WERI-Rb-1 (cell line): ENCODE data around the gene PDSS1.
A peak's percentile ranks its signal among the peaks of the same experiment; 100 is the strongest.
"Not testable (repeated sequence)": the region's sequence is repeated elsewhere in the genome, so short reads cannot be mapped to it uniquely, and the experiment has no call there.

Experiments
- DNase-seq: peaks from one replicate; pipeline ENCODE4 v3.0.0-alpha.2; 2020
- H3K27ac ChIP-seq: fragments of 250-450 bp; sonication (Bioruptor Pico); 2 replicates; pipeline ENCODE4 v1.5.1; 2020; ENCODE audit warnings: mild to moderate bottlenecking, moderate library complexity
- H3K27me3 ChIP-seq: fragments of 250-450 bp; sonication (Bioruptor Pico); 2 replicates; pipeline ENCODE4 v1.5.1; 2021; ENCODE audit warnings: mild to moderate bottlenecking, low read depth, moderate library complexity; ENCODE audit not compliant: insufficient read depth, severe bottlenecking
- H3K36me3 ChIP-seq: fragments of 250-450 bp; sonication (Bioruptor Pico); 2 replicates; pipeline ENCODE4 v1.5.1; 2020; ENCODE audit warnings: mild to moderate bottlenecking, moderate library complexity
- H3K4me3 ChIP-seq: 2 replicates; pipeline ENCODE4 v1.5.1; 2011; ENCODE audit warnings: low read depth, mild to moderate bottlenecking, control low read depth, low read length
- H3K9me3 ChIP-seq: fragments of 250-450 bp; sonication (Bioruptor Pico); 2 replicates; pipeline ENCODE4 v1.5.1; 2021; ENCODE audit warnings: mild to moderate bottlenecking, moderate library complexity; ENCODE audit not compliant: severe bottlenecking
- CTCF ChIP-seq: IDR thresholded peaks from 2 replicates; pipeline ENCODE4 v1.5.1; 2011; ENCODE audit warnings: low read depth, mild to moderate bottlenecking, control low read depth, inconsistent platforms, low read length

PDSS1 gene

GRCh38 chr10:26684667-26685264, 12.7 kb upstream of the PDSS1 start:
- not testable (repeated sequence) for H3K27ac ChIP-seq, H3K27me3 ChIP-seq, DNase-seq, H3K36me3 ChIP-seq, H3K4me3 ChIP-seq, H3K9me3 ChIP-seq
- peak; percentile 20; the same call in 1 of the 2 replicates for TF ChIP-seq CTCF

DNA sequence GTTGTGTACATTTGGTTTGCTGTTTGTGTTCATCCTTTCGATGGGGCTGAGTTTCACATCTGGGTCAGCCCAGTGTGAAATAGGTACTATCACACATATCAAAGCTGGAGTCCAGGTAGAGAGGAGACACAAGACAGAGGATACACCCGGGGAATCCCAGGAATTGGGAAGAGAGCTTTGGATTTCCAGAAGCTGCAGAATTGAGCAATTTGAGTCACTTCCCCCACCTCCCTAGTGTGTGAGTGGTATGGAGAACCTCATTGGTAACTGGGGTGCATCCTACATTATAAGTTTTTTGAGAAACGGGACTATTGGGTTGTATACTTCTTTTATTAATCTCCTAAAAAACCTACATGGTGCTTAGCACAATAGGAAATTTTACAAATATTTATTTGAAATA, 12.1 kb upstream of the PDSS1 start:
- Histone ChIP-seq H3K27ac (no peak overlapping the region), H3K27me3 (no peaks in the 10 kb centered on the region), H3K4me3 (no peak overlapping the region), H3K36me3 (no peaks in the 10 kb centered on the region), H3K9me3 (no peaks in the 10 kb centered on the region)
- no peak for DNase-seq
- TF ChIP-seq CTCF, result no peak

DNA sequence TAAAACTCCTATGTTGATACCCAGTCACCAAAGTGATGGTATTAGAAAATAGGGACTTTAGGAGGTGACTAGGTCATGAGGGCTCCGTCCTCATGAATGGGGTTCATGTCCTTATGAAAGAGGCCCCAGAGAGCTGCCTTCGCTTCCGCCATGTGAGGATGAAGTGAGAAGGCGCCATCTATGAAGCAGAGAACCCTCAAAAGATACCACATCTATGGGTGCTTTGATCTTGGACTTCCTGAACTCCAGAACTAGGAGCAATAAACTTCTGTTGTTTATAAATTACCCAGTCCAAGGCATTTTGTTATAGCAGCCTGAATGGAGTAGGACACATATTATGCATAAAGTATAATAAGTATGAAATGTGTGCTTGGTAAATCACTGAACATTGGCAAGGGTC, 8.1 kb upstream of the PDSS1 start:
- Histone ChIP-seq H3K27me3 (no peaks in the 10 kb centered on the region), H3K36me3 (no peaks in the 10 kb centered on the region), H3K9me3 (no peaks in the 10 kb centered on the region), H3K4me3 (no peak overlapping the region), H3K27ac (no peak overlapping the region)
- no peak for DNase-seq
- no peak for TF ChIP-seq CTCF

DNA sequence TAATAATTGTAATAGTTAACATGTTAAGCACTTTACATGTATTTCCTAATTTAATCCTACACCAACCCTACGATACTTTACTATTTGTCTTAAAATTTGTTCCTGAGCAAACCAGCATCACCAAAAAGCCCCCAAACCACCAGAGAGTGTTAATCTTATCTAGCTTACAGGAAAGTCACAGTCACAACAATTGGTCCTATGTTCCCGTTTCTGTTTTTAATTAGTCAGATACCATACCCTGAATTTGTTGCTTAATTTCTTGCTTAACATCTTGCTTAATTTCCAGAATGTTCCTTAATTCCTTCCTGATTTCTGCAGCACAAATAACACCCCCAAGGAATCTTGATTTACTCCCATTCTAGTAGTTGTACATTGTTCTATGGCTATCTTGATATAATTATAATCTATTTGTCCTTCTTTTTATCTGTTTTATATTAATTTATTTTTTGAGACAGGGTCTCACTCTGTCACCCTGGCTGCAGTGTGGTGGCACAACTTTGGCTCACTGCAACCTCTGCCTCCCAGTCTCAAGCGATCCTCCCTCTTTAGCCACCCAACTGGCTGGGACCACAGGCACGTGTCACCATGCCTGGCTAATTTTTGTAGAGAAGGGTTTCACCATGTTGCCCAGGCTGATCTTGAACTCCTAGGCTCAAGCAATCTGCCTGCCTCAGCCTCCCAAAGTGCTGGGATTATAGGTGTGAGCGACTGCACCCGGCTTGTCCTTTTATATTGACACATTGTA, 6.6 kb upstream of the PDSS1 start:
- TF ChIP-seq CTCF, result no peak
- H3K9me3 ChIP-seq, result no peaks in the 10 kb centered on the region
- no peak overlapping the region for H3K27ac ChIP-seq
- no peaks in the 10 kb centered on the region for H3K36me3 ChIP-seq
- no peak overlapping the region for H3K4me3 ChIP-seq
- DNase-seq, result no peak
- no peaks in the 10 kb centered on the region for H3K27me3 ChIP-seq

DNA sequence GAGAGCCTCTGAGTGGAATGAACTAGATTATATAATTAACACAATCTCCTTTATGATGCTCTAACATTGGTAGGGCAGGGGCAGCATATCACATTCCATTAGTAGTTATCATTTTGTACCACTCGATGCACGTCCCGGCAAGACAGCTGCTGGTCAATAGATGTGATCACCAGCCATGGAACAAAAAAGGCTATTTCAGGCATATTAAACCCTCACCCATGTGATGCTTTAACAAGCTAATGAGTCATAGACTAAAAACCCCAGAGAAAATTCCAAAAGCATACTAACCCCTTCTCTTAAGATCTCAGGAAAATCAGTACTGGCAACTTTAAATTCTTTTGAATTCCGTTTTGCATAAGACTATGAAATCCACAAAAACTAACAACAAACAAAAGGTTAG, 3.0 kb upstream of the PDSS1 start:
- H3K36me3 ChIP-seq, H3K27ac ChIP-seq, H3K4me3 ChIP-seq, H3K27me3 ChIP-seq, DNase-seq, H3K9me3 ChIP-seq: not testable (repeated sequence)

DNA sequence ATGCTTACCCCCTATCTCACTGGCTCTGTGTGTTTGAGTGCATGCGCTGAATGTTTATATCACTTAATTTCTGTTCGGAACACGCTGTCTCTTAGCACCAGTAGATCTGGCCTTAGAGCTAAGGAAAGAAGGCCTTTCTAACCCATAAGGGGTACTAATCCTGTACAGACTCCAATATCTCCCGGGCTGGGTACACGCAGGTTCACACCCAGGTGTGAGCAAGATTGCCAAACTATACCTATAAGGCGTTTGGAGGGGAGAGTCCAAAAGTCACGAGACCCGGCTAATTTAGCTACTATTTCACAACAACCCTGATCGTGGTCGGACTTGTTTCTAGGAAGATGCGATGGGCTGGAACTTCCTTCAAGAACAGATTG, 727 bp upstream of the PDSS1 start:
- Histone ChIP-seq H3K9me3 (no peaks in the 10 kb centered on the region), H3K27me3 (no peaks in the 10 kb centered on the region), H3K27ac (peak overlapping the region; percentile 95), H3K36me3 (no peaks in the 10 kb centered on the region), H3K4me3 (peak overlapping the region; percentile 84)
- TF ChIP-seq CTCF, result no peak
- no peak for DNase-seq
